HepG2 (cell line): ENCODE data around the gene PYGB. TPM values are rescaled to one million over a fixed set of nuclear protein-coding genes. Genes with fewer than 3 reads are reported as not detected.

Source experiments
- CREB1 ChIP-seq, 2 experiments: fragments of 450-650 bp in 1 of 2; IDR thresholded peaks; 2 replicates each; pipeline ENCODE4 v1.6.1; 2016 to 2017; ENCODE audit warnings: control low read depth in 1 of 2, mild to moderate bottlenecking in 1 of 2, missing compliant biosample characterization in 1 of 2, missing genetic modification characterization in 1 of 2
- FIP1L1 ChIP-seq: fragments of 200-400 bp; formaldehyde crosslinking; IDR thresholded peaks from 2 replicates; pipeline ENCODE4 v1.6.1; 2018; ENCODE audit warnings: low read depth, mild to moderate bottlenecking, low read length, moderate library complexity, borderline replicate concordance; ENCODE audit not compliant: insufficient read depth
- HNRNPL ChIP-seq: fragments of 200-400 bp; formaldehyde crosslinking; IDR thresholded peaks from 2 replicates; pipeline ENCODE4 v1.6.1; 2017; ENCODE audit warnings: mild to moderate bottlenecking, low read depth, low read length
- KLF16 ChIP-seq, 2 experiments: sonication (generic) in 1 of 2; formaldehyde crosslinking in 1 of 2; IDR thresholded peaks; 2 replicates each; pipeline versions ENCODE4 v1.6.1 to v1.8.0; 2016 to 2023; ENCODE audit warnings: missing genetic modification reagents in 2 of 2, missing compliant biosample characterization in 1 of 2
- MAZ ChIP-seq, 2 experiments: sonication (generic) in 1 of 2; formaldehyde crosslinking in 1 of 2; IDR thresholded peaks; 2 replicates each; pipeline versions ENCODE4 v1.5.0 to v1.6.1; 2012 to 2020; ENCODE audit warnings: low read depth in 2 of 2, mild to moderate bottlenecking in 2 of 2, borderline replicate concordance in 1 of 2, improper control_type of control experiment in 1 of 2, low read length in 1 of 2, missing genetic modification reagents in 1 of 2, moderate library complexity in 1 of 2
- POLR2AphosphoS2 ChIP-seq: IDR thresholded peaks from 2 replicates; pipeline ENCODE4 v1.6.1; 2011; ENCODE audit warnings: low read depth, low read length, improper control_type of control experiment
- SIX4 ChIP-seq: sonication (generic); formaldehyde crosslinking; IDR thresholded peaks from 2 replicates; pipeline ENCODE4 v1.4.0; 2020; ENCODE audit warnings: missing genetic modification reagents
- ZFP82 ChIP-seq: sonication (generic); formaldehyde crosslinking; IDR thresholded peaks from 2 replicates; pipeline ENCODE4 v1.5.1; 2020; ENCODE audit warnings: mild to moderate bottlenecking, missing genetic modification reagents, borderline replicate concordance
- ZNF780A ChIP-seq: sonication (generic); formaldehyde crosslinking; IDR thresholded peaks from 2 replicates; pipeline ENCODE4 v1.8.0; 2022; ENCODE audit warnings: mild to moderate bottlenecking, missing genetic modification reagents, moderate library complexity
- polyA plus RNA-seq, 8 experiments: library from polyadenylated mRNA; depleted of rRNA in 3 of 8; stranded (reverse) in 7 of 8; unstranded in 1 of 8; fragments of >200 nt; fragmentation: Illumina TruSeq in 4 of 8; extraction: Trizol in 4 of 8; gene quantifications; 2 replicates each; pipeline versions ENCODE4 v1.2.1 to v1.2.3, GENCODE V29; 2011 to 2016; ENCODE audit warnings: low read depth in 4 of 8, missing spikeins in 1 of 8, mixed read lengths in 1 of 8; ENCODE audit not compliant: insufficient read depth in 1 of 8
- total RNA-seq, 5 experiments: library from RNA; depleted of rRNA; stranded (reverse); fragments of >200 nt; fragmentation: Illumina TruSeq; extraction: Trizol; gene quantifications; 2 replicates each; pipeline ENCODE4 v1.2.3, GENCODE V29; 2016; ENCODE audit warnings: low read depth in 1 of 5
- TF ChIP-seq, protein P1 (sequence below): sonication (generic); formaldehyde crosslinking; IDR thresholded peaks from 2 replicates; pipeline ENCODE4 v1.5.1; 2020; ENCODE audit warnings: missing genetic modification reagents, mild to moderate bottlenecking, borderline replicate concordance
- TF ChIP-seq, protein P2 (sequence below): sonication (generic); formaldehyde crosslinking; IDR thresholded peaks from 2 replicates; pipeline ENCODE4 v1.5.1; 2020; ENCODE audit warnings: mild to moderate bottlenecking, missing genetic modification reagents, borderline replicate concordance
- TF ChIP-seq, protein P3 (sequence below), 2 experiments: sonication (generic) in 1 of 2; formaldehyde crosslinking in 1 of 2; IDR thresholded peaks; 2 replicates each; pipeline versions ENCODE4 v1.4.0 to v1.6.1; 2018 to 2020; ENCODE audit warnings: missing genetic modification reagents in 2 of 2, borderline replicate concordance in 1 of 2, low read depth in 1 of 2, mild to moderate bottlenecking in 1 of 2, missing biosample characterization in 1 of 2

PYGB gene
- total and polyA plus RNA-seq, 2 of the 13 experiments (the other 11 are each of a cell fraction or from before 2014, with no cell fraction given), result 24.2 to 86.3 TPM

DNA sequence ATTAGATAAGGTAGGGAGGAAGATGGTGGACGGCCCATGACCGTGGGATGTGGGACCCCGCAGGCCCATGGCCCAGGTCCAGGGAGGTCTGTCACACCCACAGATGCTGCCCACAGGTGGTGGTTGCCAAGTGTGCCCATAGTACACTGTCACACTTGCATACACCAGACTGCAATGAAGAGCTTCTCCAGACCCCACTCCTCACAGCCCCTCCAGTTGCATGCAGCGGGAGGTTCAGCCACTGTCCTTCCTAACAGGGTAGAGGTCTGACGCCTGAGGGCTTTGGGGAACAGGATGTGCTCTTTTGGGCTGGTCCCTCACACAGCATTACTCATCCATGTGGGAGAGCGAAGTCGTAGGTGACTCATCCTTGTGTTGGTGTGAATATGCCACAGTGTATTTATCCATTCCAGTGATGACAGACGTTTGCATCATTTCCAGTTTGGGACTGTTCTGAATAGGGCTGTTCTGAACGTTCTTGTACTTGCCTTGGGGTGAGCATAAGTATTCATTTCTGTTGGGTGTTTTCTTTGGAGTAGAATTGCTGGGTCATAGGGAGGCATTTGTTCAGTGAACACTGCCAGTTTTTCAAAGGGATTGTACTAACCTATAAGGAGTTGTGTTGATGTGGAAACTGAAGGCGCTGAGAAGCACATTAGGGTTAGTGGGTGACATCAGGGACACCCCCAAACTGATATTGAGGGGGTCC lies 10.1 kb upstream of the PYGB start (continued):
- TF ChIP-seq SIX4 (CRISPR knock-in tag), result no peak
- peak; percentile 37; the same call in 1 of the 2 replicates for TF ChIP-seq MAZ (IDR thresholded peaks at IDR 0.05; ENCODE audit: borderline replicate concordance, low read depth, low read length)
- TF ChIP-seq MAZ (CRISPR knock-in tag; IDR thresholded peaks at IDR 0.05; ENCODE audit: low read depth), result peak; percentile 36; the same call in 1 of the 2 replicates
- TF ChIP-seq KLF16 (CRISPR knock-in tag; IDR thresholded peaks at IDR 0.05), result peak in 1 of 2 experiments; percentile 87; a peak in 2 of 4 replicates
- no peak for TF ChIP-seq POLR2AphosphoS2
- no peak for TF ChIP-seq ZFP82 (CRISPR knock-in tag)
- TF ChIP-seq HNRNPL, result 0 out of 2 replicates have a peak, but pooled peaks have one; percentile 55
- TF ChIP-seq CREB1 (IDR thresholded peaks at IDR 0.05), result peak; percentile 80
- TF ChIP-seq CREB1 (CRISPR knock-in tag; IDR thresholded peaks at IDR 0.05), result no peak
- TF ChIP-seq, protein P1, sequence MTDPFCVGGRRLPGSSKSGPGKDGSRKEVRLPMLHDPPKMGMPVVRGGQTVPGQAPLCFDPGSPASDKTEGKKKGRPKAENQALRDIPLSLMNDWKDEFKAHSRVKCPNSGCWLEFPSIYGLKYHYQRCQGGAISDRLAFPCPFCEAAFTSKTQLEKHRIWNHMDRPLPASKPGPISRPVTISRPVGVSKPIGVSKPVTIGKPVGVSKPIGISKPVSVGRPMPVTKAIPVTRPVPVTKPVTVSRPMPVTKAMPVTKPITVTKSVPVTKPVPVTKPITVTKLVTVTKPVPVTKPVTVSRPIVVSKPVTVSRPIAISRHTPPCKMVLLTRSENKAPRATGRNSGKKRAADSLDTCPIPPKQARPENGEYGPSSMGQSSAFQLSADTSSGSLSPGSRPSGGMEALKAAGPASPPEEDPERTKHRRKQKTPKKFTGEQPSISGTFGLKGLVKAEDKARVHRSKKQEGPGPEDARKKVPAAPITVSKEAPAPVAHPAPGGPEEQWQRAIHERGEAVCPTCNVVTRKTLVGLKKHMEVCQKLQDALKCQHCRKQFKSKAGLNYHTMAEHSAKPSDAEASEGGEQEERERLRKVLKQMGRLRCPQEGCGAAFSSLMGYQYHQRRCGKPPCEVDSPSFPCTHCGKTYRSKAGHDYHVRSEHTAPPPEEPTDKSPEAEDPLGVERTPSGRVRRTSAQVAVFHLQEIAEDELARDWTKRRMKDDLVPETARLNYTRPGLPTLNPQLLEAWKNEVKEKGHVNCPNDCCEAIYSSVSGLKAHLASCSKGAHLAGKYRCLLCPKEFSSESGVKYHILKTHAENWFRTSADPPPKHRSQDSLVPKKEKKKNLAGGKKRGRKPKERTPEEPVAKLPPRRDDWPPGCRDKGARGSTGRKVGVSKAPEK (CRISPR knock-in tag), result no peak
- TF ChIP-seq FIP1L1, result peak; percentile 14; the same call in 1 of the 2 replicates
- TF ChIP-seq ZNF780A, result 0 out of 2 replicates have a peak, but pooled peaks have one; percentile 31
- TF ChIP-seq, protein P2, sequence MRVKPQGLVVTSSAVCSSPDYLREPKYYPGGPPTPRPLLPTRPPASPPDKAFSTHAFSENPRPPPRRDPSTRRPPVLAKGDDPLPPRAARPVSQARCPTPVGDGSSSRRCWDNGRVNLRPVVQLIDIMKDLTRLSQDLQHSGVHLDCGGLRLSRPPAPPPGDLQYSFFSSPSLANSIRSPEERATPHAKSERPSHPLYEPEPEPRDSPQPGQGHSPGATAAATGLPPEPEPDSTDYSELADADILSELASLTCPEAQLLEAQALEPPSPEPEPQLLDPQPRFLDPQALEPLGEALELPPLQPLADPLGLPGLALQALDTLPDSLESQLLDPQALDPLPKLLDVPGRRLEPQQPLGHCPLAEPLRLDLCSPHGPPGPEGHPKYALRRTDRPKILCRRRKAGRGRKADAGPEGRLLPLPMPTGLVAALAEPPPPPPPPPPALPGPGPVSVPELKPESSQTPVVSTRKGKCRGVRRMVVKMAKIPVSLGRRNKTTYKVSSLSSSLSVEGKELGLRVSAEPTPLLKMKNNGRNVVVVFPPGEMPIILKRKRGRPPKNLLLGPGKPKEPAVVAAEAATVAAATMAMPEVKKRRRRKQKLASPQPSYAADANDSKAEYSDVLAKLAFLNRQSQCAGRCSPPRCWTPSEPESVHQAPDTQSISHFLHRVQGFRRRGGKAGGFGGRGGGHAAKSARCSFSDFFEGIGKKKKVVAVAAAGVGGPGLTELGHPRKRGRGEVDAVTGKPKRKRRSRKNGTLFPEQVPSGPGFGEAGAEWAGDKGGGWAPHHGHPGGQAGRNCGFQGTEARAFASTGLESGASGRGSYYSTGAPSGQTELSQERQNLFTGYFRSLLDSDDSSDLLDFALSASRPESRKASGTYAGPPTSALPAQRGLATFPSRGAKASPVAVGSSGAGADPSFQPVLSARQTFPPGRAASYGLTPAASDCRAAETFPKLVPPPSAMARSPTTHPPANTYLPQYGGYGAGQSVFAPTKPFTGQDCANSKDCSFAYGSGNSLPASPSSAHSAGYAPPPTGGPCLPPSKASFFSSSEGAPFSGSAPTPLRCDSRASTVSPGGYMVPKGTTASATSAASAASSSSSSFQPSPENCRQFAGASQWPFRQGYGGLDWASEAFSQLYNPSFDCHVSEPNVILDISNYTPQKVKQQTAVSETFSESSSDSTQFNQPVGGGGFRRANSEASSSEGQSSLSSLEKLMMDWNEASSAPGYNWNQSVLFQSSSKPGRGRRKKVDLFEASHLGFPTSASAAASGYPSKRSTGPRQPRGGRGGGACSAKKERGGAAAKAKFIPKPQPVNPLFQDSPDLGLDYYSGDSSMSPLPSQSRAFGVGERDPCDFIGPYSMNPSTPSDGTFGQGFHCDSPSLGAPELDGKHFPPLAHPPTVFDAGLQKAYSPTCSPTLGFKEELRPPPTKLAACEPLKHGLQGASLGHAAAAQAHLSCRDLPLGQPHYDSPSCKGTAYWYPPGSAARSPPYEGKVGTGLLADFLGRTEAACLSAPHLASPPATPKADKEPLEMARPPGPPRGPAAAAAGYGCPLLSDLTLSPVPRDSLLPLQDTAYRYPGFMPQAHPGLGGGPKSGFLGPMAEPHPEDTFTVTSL (CRISPR knock-in tag), result peak; percentile 31; the same call in 1 of the 2 replicates
- TF ChIP-seq, protein P3, sequence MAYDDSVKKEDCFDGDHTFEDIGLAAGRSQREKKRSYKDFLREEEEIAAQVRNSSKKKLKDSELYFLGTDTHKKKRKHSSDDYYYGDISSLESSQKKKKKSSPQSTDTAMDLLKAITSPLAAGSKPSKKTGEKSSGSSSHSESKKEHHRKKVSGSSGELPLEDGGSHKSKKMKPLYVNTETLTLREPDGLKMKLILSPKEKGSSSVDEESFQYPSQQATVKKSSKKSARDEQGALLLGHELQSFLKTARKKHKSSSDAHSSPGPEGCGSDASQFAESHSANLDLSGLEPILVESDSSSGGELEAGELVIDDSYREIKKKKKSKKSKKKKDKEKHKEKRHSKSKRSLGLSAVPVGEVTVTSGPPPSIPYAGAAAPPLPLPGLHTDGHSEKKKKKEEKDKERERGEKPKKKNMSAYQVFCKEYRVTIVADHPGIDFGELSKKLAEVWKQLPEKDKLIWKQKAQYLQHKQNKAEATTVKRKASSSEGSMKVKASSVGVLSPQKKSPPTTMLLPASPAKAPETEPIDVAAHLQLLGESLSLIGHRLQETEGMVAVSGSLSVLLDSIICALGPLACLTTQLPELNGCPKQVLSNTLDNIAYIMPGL (CRISPR knock-in tag; IDR thresholded peaks at IDR 0.05; ENCODE audit: borderline replicate concordance in 1 of 2, low read depth in 1 of 2), result no peak
